GM12891 (cell line): Measurements from ENCODE around the gene ZNF222.

Experiments
- DNase-seq: peaks from one replicate; pipeline ENCODE4 v3.0.0; 2011; ENCODE audit warnings: low spot score; ENCODE audit not compliant: insufficient read length
- FAIRE-seq: peaks from 2 replicates; lab custom pipeline; 2011; peaks lifted over from hg19 to GRCh38; lab: Jason Lieb, UNC
- PAX5 ChIP-seq: IDR thresholded peaks from 2 replicates; pipeline ENCODE4 v1.6.1; 2011; ENCODE audit warnings: low read length, moderate library complexity, mild to moderate bottlenecking; ENCODE audit not compliant: insufficient read depth, severe bottlenecking
- POLR2A ChIP-seq: IDR thresholded peaks from 2 replicates; pipeline ENCODE4 v1.6.1; 2011; ENCODE audit warnings: low read depth, low read length, control low read depth
- POLR2AphosphoS5 ChIP-seq: IDR thresholded peaks from 2 replicates; pipeline ENCODE4 v1.6.1; 2011; ENCODE audit warnings: low read depth, low read length, control low read depth
- POU2F2 ChIP-seq: IDR thresholded peaks from 2 replicates; pipeline ENCODE4 v1.6.1; 2011; ENCODE audit warnings: low read depth, mild to moderate bottlenecking, control low read depth, low read length, moderate library complexity
- SPI1 ChIP-seq: IDR thresholded peaks from 2 replicates; pipeline ENCODE4 v1.6.1; 2011; ENCODE audit warnings: low read depth, low read length, control low read depth
- TAF1 ChIP-seq: IDR thresholded peaks from 2 replicates; pipeline ENCODE4 v1.6.1; 2011; ENCODE audit warnings: low read depth, low read length, control low read depth

Gene ZNF222

DNA sequence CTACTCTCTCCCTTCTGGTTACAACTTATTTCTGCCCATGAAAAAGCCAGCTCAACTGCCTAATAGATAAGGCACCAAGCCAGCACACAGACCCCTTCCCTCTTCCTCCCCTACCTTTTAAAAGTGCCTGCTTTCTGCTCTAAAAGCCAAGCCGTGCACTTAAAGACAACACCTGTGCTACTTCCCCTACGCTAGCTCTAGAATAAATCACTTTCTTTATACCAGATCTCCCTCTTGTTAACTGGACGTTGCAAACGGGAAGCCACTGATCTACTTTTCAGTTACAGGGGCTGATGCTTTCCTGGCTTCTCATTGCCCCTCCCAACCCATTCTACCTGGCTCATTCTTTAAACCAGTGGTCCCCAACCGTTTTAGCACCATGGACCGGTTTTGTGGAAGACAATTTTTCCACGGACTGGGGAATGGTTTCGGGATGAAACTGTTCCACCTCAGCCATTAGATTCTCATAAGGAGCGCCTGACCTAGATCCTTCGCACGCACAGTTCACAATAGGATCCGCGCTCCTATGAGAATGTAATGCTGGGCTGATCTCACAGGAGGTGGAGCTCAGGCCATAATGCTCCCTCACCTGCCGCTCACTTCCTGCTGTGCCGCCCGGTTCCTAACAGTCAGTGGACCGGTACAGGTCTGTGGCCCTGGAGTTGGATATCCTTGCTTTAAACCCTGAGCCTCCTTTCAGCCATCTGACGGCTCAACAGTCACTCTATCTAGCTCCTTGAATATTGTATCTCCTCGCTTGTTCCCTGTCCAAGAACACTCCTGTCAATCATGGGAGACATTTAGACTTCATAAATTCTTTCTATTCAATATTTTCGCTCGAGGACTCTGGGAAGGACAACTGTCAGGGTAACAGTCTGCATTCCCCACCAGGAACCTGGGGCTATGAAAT, 25.8 kb downstream of the ZNF222 start:
- TF ChIP-seq POLR2A (peak; percentile 51; the same call in 1 of the 2 replicates), SPI1 (no peak)
- DNase-seq (no peak), FAIRE-seq (peak; percentile 92)

DNA sequence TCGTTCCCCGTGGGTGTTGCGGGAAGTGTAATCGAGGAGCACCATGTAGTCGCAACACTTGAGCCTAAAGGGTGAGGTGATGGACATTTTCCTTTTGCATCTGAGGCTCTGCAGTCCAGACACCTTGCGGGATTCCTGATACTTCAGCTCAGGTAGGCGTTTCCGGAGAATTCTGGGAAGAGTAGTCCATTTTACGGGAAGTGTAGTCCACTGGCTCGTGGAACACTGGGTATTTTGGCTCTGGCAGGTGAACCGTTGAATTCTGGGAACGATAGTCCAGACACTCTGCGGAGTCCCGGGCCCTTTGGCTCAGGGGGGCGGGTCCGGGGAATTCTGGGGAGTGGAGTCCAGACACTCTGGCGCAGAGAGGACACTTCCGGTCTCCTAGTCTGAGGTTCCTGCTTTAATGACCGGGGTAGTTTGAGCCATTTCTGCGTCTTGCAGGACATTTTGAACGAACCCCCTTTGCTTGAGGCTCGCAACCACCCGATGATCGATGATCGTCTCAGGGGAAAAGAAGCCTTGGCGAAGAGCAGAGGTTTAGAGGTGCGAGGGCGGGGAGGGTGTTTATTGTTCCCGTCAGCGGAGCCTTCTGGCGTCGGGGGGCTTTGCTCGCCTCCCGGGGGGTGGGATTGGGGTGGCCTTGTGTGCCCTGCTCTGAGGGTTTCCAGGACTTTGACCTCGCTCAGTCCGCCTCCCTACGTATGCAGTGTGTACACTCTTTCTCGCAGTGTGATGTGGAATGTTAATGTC, 26.6 kb downstream of the ZNF222 start, which contains the start of gene ZNF223:
TSS of gene ZNF223 (plus strand) at position 387 of the 753 bp plus-strand sequence. CDS start 3,141 bp downstream, outside the sequence.
- DNase-seq (peak; percentile 48), FAIRE-seq (no peak)
- TF ChIP-seq POLR2AphosphoS5 (no peak), SPI1 (0 out of 2 replicates have a peak, but pooled peaks have one; percentile 11)

DNA sequence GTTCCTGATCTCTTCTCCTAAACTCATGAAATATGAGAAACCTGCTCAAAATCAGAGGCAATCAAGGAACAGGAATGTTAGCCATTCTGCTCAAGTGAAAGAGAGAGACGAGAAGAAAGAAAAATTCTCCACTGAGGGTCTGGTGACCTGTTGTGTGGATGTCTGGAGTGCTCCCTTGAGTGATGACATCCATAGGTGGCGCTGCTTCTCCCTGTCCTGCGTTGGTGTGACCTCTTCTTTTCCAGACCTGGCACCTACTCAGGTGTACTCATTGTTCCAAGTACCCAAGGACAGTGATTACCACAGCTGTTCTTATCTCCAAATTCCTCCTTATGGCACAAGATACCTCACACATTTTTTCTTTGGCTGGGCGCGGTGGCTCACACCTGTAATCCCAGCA, 30.7 kb downstream of the ZNF222 start:
- DNase-seq, result no peak
- no peak for FAIRE-seq

DNA sequence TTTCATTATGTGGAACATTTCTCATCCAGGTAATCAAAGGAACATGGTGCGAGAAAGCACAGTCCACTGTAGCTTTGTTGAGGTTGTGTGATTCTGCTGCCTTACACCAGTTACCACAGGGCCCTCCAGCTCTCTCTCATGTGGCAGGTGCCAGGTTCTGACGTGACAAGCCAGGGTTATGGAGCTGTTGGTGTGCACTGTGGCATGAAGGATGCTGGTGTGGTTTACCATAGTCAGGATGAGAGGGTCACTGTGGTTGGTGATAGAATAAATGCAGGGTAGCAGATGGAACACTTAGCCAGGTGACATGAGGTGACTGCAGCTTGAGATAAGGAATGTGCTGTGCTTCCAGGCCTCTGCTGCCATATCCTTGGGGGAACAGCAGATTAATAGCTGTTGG, 34.0 kb downstream of the ZNF222 start:
- peak; percentile 66 for FAIRE-seq
- TF ChIP-seq TAF1, result no peak
- no peak for TF ChIP-seq POLR2AphosphoS5
- TF ChIP-seq SPI1, result no peak
- no peak for TF ChIP-seq POLR2A
- no peak for TF ChIP-seq PAX5
- no peak for TF ChIP-seq POU2F2
- DNase-seq, result no peak

More for the DNA sequence above, 30.7 kb downstream of the ZNF222 start:
- TF ChIP-seq PAX5, result no peak
- TF ChIP-seq TAF1, result no peak

DNA sequence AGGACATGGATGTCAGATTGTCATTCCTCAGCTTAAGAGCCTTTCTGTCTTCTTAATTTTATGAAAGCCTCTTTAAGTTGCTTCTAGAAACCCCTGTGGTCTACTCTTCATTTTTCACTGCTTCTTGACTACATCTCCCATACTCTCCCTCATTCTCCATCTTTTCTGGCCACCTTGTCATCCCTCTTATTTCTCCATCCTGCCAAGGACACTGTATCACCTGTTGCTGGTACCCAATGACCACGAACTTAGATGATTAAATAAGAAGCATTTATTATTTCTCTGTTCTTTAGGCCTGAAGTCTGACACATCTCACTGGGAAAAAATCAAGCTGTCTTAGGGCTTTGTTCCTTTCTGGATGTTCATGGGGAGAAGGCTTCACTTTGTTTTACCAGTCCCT, 35.9 kb downstream of the ZNF222 start:
- no peak for TF ChIP-seq POU2F2
- no peak for TF ChIP-seq SPI1
- FAIRE-seq (no peak), DNase-seq (no peak)

DNA sequence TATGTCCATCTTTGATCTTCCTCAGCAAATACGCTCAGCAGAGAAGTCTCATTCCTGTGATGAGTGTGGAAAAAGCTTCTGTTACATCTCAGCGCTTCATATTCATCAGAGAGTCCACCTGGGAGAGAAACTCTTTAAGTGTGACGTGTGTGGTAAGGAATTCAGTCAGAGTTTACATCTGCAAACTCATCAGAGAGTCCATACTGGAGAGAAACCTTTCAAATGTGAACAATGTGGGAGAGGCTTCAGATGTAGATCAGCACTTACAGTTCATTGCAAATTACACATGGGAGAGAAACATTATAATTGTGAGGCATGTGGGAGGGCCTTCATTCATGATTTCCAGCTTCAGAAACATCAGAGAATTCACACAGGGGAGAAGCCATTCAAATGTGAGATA, 41.1 kb downstream of the ZNF222 start:
- DNase-seq (no peak), FAIRE-seq (no peak)
- TF ChIP-seq POLR2AphosphoS5 (no peak), PAX5 (no peak), POU2F2 (no peak), TAF1 (no peak), SPI1 (no peak), POLR2A (no peak)

DNA sequence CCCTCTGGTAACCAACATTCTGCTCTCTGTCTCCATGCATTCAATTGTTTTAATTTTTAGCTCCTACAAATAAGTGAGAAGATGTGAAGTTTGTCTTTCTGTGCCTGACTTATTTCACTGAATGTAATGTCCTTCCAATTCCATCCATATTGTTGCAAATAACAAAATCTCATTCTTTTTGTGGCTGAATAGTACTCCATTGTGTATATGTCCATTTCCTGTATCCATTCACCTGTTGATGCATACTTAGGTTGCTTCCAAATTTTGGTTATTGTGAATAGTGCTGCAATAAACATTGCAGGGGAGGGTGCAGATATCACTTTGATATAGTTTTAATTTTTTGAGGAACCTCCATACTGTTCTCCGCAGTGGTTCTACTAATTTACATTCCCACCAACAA, 44.2 kb downstream of the ZNF222 start:
- FAIRE-seq, result no peak
- TF ChIP-seq POLR2AphosphoS5, result no peak
- no peak for TF ChIP-seq POLR2A
- TF ChIP-seq POU2F2, result no peak
- no peak for TF ChIP-seq TAF1
- TF ChIP-seq SPI1, result no peak
- TF ChIP-seq PAX5, result no peak
- DNase-seq, result no peak

DNA sequence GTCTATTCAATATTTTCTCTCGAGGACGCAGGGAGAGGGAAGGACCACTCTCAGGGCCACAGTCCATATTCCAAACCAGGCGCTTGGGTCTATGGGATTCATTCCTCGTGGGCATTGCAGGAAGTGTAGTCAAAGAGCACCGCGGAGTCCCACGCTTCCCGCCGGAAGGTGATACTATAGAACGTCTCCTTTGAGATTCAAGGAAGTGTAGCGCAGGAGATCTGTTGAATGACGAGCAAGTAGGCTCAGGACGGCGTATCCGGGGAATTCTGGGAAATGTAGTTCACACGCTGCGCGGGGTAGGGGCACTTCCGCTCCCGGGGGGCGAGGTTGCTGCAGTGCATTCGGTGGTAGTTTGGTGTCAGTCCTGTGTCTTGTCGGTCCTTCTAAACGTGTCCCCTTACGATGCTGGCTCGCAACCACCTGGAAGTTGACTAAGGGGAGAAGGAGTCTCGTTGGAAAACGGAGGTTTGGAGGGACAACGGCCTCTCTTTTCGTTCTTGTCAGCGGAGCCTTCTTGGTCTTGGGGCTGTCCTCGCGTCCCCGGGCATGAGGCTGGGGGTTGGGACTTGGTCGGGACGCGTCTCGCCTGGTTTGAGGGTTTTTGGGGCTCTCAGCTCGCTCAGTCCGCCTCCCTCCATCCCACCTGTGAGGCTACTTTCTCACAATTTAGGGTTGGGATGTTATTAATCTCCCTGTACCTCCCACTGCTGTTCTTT, 46.8 kb downstream of the ZNF222 start, which contains the start of gene ZNF284:
TSS of gene ZNF284 (plus strand) at position 336 of the 719 bp plus-strand sequence. CDS start 4,231 bp downstream, outside the sequence.
- FAIRE-seq (peak; percentile 95), DNase-seq (peak; percentile 61)
- TF ChIP-seq SPI1 (peak; percentile 82), POLR2A (no peak)

DNA sequence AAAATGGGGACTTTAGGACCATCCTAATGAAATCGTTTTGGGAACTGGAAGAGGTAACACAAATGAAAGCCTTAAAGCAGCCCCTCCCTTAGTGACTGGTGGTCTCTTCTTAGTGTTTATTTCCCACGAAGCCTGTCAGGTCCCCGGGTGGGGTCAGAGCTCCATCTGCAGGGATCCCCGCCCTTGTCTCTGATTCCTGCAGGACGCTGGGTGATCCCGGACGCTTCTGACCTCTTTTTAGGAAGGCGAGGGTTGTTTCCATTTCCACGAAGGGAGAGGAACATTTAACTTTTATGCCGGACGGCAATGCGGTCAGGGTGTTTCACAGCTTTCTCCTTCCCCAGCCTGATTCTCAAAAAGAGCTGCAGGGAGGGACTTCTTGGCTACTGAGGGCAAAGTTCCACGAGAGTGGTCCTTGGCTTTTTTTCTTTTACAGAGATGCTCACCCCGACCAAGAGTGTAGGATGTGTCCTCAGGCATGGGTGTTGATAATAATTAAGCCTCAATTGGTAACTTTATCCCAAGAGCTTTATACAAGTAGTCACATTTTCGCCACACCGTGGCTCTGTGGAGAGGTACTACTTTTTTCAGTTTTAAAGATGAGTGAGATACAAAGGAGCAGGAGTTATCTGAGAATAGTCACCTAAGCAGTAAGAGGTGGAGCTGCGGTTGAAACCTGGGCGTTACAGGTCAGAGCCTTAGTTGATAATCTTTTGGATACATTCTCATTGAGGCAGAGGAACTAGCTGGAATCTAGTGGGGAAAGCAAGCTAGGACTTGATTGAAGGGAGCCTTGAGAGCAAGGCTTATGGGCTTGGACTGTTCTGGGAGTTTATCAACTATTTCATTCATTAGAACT, 47.6 kb downstream of the ZNF222 start:
- FAIRE-seq, result no peak
- TF ChIP-seq SPI1, result no peak
- no peak for DNase-seq
